OCI-LY1 (cell line): Measurements from ENCODE around the gene IDH3A.

Experiments used
- EZH2 ChIP-seq: fragments of 200-600 bp; sonication (generic), shearing (Covaris generic); IDR thresholded peaks from 2 replicates; pipeline ENCODE4 v1.8.0; 2017; ENCODE audit warnings: borderline replicate concordance, mixed run types, mild to moderate bottlenecking, antibody characterized with exemption, low read length, moderate library complexity, mixed read lengths
- TF ChIP-seq, protein P1 (sequence below): fragments of 200-600 bp; sonication (generic), shearing (Covaris generic); IDR thresholded peaks from 2 replicates; pipeline ENCODE4 v1.5.1; 2017; ENCODE audit warnings: mild to moderate bottlenecking, antibody characterized with exemption, low read length, moderate library complexity, mixed read lengths

DNA sequence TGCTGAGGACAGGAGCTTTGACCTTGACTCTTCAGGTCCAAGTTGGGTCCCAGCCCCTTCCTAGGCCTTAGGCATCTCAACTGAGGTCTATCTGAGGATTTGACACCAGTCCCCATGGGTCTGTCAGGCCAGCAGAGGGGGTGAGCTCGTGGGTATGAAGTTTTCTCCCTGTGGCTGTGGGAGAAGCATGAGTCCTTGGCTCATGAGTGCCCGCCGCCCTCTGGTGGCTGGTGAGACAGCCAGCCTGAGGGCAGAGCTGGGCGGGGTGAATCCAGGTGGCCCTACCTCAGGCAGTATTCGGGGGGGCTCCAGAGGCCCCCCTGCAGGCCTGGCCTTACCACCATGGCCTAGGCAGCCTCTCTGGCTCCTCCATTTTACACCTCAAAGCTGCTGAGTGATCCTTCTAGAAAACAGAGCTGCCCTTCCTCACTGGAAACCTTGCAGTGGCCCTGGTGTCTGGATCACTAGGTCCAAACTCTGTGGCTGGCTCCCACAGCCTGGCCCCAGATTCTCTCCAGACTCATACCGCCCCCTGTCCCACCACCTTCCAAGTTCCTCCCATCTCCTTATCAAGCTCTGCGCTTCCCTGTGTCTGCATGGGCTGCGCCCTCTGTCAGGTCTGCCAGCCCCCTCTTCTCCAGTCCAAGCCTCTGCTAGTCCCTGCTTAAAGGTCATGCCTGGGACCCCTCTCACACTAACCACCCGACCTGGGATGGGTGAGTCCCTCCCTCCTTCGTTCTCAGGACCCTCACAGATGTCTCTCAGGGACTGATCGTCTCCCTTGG lies 40.7 kb upstream of the IDH3A start:
- TF ChIP-seq, protein P1, sequence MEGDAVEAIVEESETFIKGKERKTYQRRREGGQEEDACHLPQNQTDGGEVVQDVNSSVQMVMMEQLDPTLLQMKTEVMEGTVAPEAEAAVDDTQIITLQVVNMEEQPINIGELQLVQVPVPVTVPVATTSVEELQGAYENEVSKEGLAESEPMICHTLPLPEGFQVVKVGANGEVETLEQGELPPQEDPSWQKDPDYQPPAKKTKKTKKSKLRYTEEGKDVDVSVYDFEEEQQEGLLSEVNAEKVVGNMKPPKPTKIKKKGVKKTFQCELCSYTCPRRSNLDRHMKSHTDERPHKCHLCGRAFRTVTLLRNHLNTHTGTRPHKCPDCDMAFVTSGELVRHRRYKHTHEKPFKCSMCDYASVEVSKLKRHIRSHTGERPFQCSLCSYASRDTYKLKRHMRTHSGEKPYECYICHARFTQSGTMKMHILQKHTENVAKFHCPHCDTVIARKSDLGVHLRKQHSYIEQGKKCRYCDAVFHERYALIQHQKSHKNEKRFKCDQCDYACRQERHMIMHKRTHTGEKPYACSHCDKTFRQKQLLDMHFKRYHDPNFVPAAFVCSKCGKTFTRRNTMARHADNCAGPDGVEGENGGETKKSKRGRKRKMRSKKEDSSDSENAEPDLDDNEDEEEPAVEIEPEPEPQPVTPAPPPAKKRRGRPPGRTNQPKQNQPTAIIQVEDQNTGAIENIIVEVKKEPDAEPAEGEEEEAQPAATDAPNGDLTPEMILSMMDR: peak; percentile 98
- TF ChIP-seq EZH2: no peak
